Adrenal gland (tissue), 12 donors: ENCODE data around the gene ITFG2. TPM values are rescaled to one million over a fixed set of nuclear protein-coding genes. Genes with fewer than 3 reads are reported as not detected.

ENCODE experiments used
- DNase-seq, 7 donors: peaks; one replicate each; pipeline ENCODE4 v3.0.0-alpha.2; 2019 to 2020
- H3K27ac ChIP-seq, 5 donors: fragments of 200-600 bp; sonication (generic) in 4 of 5; 1 replicate in 3 of 5; 2 replicates in 2 of 5; pipeline versions ENCODE4 v1.5.1 to v1.8.0; 2016 to 2020; ENCODE audit warnings: mild to moderate bottlenecking in 1 of 5
- H3K27me3 ChIP-seq: fragments of 200-600 bp; 2 replicates; pipeline ENCODE4 v1.8.0; 2021
- H3K36me3 ChIP-seq, 2 donors: fragments of 200-600 bp; replicated peaks in 1 of 2; 1 replicate in 1 of 2; 2 replicates in 1 of 2; pipeline versions ENCODE4 v1.5.1 to v1.8.0; 2018 to 2022
- H3K4me1 ChIP-seq, 2 donors: fragments of 200-600 bp; replicated peaks in 1 of 2; 1 replicate in 1 of 2; 2 replicates in 1 of 2; pipeline versions ENCODE4 v1.5.1 to v1.8.0; 2018 to 2021
- H3K4me3 ChIP-seq, 4 donors: fragments of 200-600 bp; sonication (generic) in 3 of 4; one replicate each; pipeline ENCODE4 v1.5.1; 2016 to 2018
- H3K9me3 ChIP-seq, 3 donors: fragments of 200-600 bp; sonication (generic) in 1 of 3; replicated peaks in 1 of 3; 1 replicate in 2 of 3; 2 replicates in 1 of 3; pipeline versions ENCODE4 v1.5.1 to v1.8.0; 2016 to 2021
- CTCF ChIP-seq, 6 experiments: fragments of 450-650 bp in 4 of 6; fragments of 200-600 bp in 2 of 6; sonication (generic) in 1 of 6; IDR thresholded peaks; 1 replicate in 5 of 6; 2 replicates in 1 of 6; pipeline versions ENCODE4 v1.5.1 to v1.8.0; 2016 to 2021; ENCODE audit warnings: antibody characterized with exemption in 6 of 6, mild to moderate bottlenecking in 2 of 6, moderate library complexity in 1 of 6
- POLR2A ChIP-seq, 2 donors: fragments of 450-650 bp; IDR thresholded peaks; one replicate each; pipeline ENCODE4 v1.6.1; 2017; ENCODE audit warnings: antibody characterized with exemption in 2 of 2, mild to moderate bottlenecking in 2 of 2, moderate library complexity in 1 of 2
- WGBS, 4 donors: extraction: QIAGEN DNeasy Blood & Tissue Kit in 2 of 4; methylation state at CpG; one replicate each; pipeline versions ENCODE4 v1.1.5 to v1.1.7; 2013 to 2017; 5-methylcytosine and 5-hydroxymethylcytosine counted together
- intact Hi-C, 2 donors: fragments of 100-400 bp; cut with DNase I; formaldehyde crosslinking; loops; one replicate each; pipeline versions ENCODE4 v1.14.1 to v1.15.0; 2022 to 2023
- polyA plus RNA-seq, 3 donors: library from polyadenylated mRNA; stranded (reverse); fragments of 200-250 nt in 2 of 3; fragments of 350-450 nt in 1 of 3; fragmentation: Illumina TruSeq in 1 of 3; extraction: RNeasy Lipid Tissue Mini Kit (QIAGEN cat#74804) in 1 of 3; gene quantifications; one replicate each; pipeline ENCODE4 v1.2.3, GENCODE V29; 2013 to 2014
- total RNA-seq, 9 donors: library from RNA; depleted of rRNA in 4 of 9; stranded (reverse); fragments of >200 nt in 4 of 9; fragments of 120-200 nt in 1 of 9; fragmentation: NEBNext Ultra II Directional in 1 of 9; extraction: Animal tissue kit (Norgen Biotek cat#: 25700) in 1 of 9; gene quantifications; one replicate each; pipeline versions ENCODE4 v1.1.0 to v1.2.4, GENCODE V29; 2013 to 2023
- donor health status: healthy with polysubstance abuse.
- donor health status: Bipolar disorder and iron deficiency.
- donor health status: DM: yes; HTN: yes; CAD: no.
- donor health status: DM: no; HTN: no; CAD: no.
- donor health status: DM: no; HTN: no; CAD: no.
- donor health status: DM: yes; HTN: yes; CAD: no.

ITFG2 gene
- total and polyA plus RNA-seq, 12 donors, result 20.3 to 63.0 (median 32.7) TPM

GRCh38 chr12:2779281-2779680, 33.2 kb upstream of the ITFG2 start:
- intact Hi-C loops, result no loop called here
- DNase-seq, result no peak
- Histone ChIP-seq H3K4me3 (no peak overlapping the region), H3K27ac (no peak overlapping the region), H3K36me3 (no peaks in the 10 kb centered on the region), H3K4me1 (peaks cover 0 to 7% of the 10 kb centered on the region in 2 donors), H3K9me3 (no peaks in the 10 kb centered on the region), H3K27me3 (no peaks in the 10 kb centered on the region)
- 57 to 82% (median 74%) methylated on average over 2 to 4 of the region's 4 CpGs for WGBS, 4 donors
- no peak for TF ChIP-seq POLR2A (IDR thresholded peaks at IDR 0.05)
- TF ChIP-seq CTCF (IDR thresholded peaks at IDR 0.05), result no peak

GRCh38 chr12:2783936-2784600, 28.4 kb upstream of the ITFG2 start:
- peaks cover 0 to 7% of the 10 kb centered on the region in 2 donors for H3K4me1 ChIP-seq
- peak; percentile 45 to 73 (median 56) for DNase-seq
- H3K36me3 ChIP-seq, result no peaks in the 10 kb centered on the region
- no peak overlapping the region for H3K27ac ChIP-seq
- no peaks in the 10 kb centered on the region for H3K9me3 ChIP-seq
- WGBS, 4 donors, result 10 to 12% (median 11%) methylated on average over 19 to 25 of the region's 25 CpGs
- intact Hi-C loops, result no loop called here
- peak overlapping the region in 1 of 4 donors; percentile 42 for H3K4me3 ChIP-seq
- no peaks in the 10 kb centered on the region for H3K27me3 ChIP-seq
- TF ChIP-seq CTCF (IDR thresholded peaks at IDR 0.05), result peak; percentile 67 to 90 (median 79)
- no peak for TF ChIP-seq POLR2A (IDR thresholded peaks at IDR 0.05)

- intact Hi-C loops, result no loop called here
- Histone ChIP-seq H3K36me3 (no peaks in the 10 kb centered on the region), H3K27me3 (no peaks in the 10 kb centered on the region), H3K9me3 (no peaks in the 10 kb centered on the region), H3K4me3 (no peak overlapping the region), H3K27ac (no peak overlapping the region), H3K4me1 (peaks cover 0 to 7% of the 10 kb centered on the region in 2 donors)
- TF ChIP-seq CTCF (IDR thresholded peaks at IDR 0.05) (no peak), POLR2A (IDR thresholded peaks at IDR 0.05) (no peak)
- 74 to 79% (median 77%) methylated on average over 5 of the region's 5 CpGs for WGBS, 4 donors
- DNase-seq, result no peak
Observed at GRCh38 chr12:2785017-2785416, 27.5 kb upstream of the ITFG2 start.

GRCh38 chr12:2791089-2791488, 21.4 kb upstream of the ITFG2 start:
- Histone ChIP-seq H3K9me3 (no peaks in the 10 kb centered on the region), H3K4me1 (peaks cover under 1 to 3% of the 10 kb centered on the region in 2 donors), H3K27ac (no peak overlapping the region), H3K4me3 (no peak overlapping the region), H3K36me3 (no peaks in the 10 kb centered on the region), H3K27me3 (no peaks in the 10 kb centered on the region)
- DNase-seq, result peak in 1 of 7 donors; percentile 10
- WGBS, 4 donors, result 86 to 91% (median 86%) methylated on average over 5 to 6 of the region's 6 CpGs
- no peak for TF ChIP-seq POLR2A (IDR thresholded peaks at IDR 0.05)
- TF ChIP-seq CTCF (IDR thresholded peaks at IDR 0.05), result no peak
- intact Hi-C loops, result no loop called here
